Mammary epithelial cell (primary cell): ENCODE data around the gene NTMT1.

Experiments
- CTCF ChIP-seq, 2 donors: IDR thresholded peaks in 1 of 2; conservative IDR thresholded peaks in 1 of 2; 2 replicates each; pipeline ENCODE4 v1.5.1; 2011 to 2012; ENCODE audit warnings: inconsistent platforms in 2 of 2, low read length in 2 of 2, mild to moderate bottlenecking in 2 of 2, control low read depth in 1 of 2, low read depth in 1 of 2; ENCODE audit not compliant: insufficient read depth in 1 of 2; ENCODE audit errors: extremely low read depth in 1 of 2
- EZH2 ChIP-seq: IDR thresholded peaks from 2 replicates; pipeline ENCODE4 v1.6.1; 2012; ENCODE audit warnings: low read length, inconsistent platforms, borderline replicate concordance

- TF ChIP-seq CTCF (conservative IDR thresholded peaks at IDR 0.05 in 1 of 2, IDR thresholded peaks at IDR 0.05 in 1 of 2; ENCODE audit: extremely low read depth in 1 of 2, insufficient read depth in 1 of 2, low read depth in 1 of 2, low read length in 2 of 2): no peak
- no peak for TF ChIP-seq EZH2
Observed at GRCh38 chr9:129666575-129666974, 40.6 kb downstream of the NTMT1 start.
